ENCODE results near the gene SIPA1L2.

- no peak for TF ChIP-seq POLR2AphosphoS5 (IDR thresholded peaks at IDR 0.05; ENCODE audit: low read depth, low read length)
- no peak for TF ChIP-seq TAF1 (IDR thresholded peaks at IDR 0.05; ENCODE audit: borderline replicate concordance, low read depth, low read length)
Observed at GRCh38 chr1:232664844-232665777, 35.2 kb upstream of the SIPA1L2 start.

All from GM12892 (cell line).